ENCODE measurements around the gene MYH11. TPM values are rescaled to one million over a fixed set of nuclear protein-coding genes. Genes with fewer than 3 reads are reported as not detected.

MYH11 gene
- total and polyA plus RNA-seq, 2 of the 13 experiments (the other 11 are each of a cell fraction or from before 2014, with no cell fraction given), result not detected

DNA sequence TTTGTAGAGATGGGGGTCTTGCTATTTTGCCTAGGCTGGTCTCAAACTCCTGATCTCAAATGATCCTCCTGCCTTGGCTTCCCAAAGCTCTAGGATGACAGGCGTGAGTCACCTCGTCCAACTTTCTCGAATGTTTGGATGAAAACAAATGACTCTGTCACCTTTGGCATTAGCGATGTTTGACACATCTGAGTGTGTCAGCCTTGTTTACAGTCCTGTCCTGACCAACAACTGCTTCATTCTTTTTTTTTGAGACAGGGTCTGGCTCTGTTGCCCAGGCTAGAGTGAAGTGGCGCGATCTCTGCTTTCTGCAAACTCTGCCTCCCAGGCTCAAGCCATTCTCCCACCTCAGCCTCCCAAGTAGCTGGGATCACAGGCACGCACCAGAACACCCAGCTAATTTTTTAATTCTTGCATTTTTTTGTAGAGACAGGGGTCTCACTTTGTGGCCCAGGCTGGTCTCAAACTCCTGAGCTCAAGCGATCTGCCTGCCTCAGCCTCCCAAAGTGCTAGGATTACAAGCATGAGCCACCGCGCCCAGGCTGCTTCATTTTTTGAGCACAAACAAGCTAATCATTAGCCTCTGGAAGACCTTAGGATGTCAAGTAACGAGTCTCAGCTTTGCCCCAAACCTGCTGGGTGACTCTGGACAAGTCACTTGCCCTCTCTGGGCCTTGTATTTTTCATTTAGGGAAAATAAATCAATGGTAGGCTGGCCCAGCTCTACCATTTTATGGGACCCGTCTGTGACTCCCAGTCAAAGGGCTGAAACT, 7.4 kb downstream of the MYH11 start (continued):
- TF ChIP-seq AGO1 (IDR thresholded peaks at IDR 0.05; ENCODE audit: low read depth, low read length, poor library complexity, severe bottlenecking) (no peak), ISX (CRISPR knock-in tag; conservative IDR thresholded peaks at IDR 0.05) (no peak), ZBTB33 (CRISPR knock-in tag; IDR thresholded peaks at IDR 0.05) (peak; percentile 37), PHF21A (CRISPR knock-in tag; IDR thresholded peaks at IDR 0.05) (no peak), ZNF768 (CRISPR knock-in tag; IDR thresholded peaks at IDR 0.05) (peak; percentile 84), CREB1 (IDR thresholded peaks at IDR 0.05) (peak; percentile 51; the same call in 1 of the 2 replicates), CREB1 (CRISPR knock-in tag; IDR thresholded peaks at IDR 0.05) (no peak), YY1 (IDR thresholded peaks at IDR 0.05; ENCODE audit: insufficient read depth, insufficient replicate concordance, low read depth, low read length) (no peak), DR1 (CRISPR knock-in tag; IDR thresholded peaks at IDR 0.05) (no peak), SRF (IDR thresholded peaks at IDR 0.05; ENCODE audit: low read depth, low read length) (no peak), ZFP62 (CRISPR knock-in tag; IDR thresholded peaks at IDR 0.05) (no peak), SALL1 (CRISPR knock-in tag; IDR thresholded peaks at IDR 0.05) (0 out of 2 replicates have a peak, but pooled peaks have one; percentile 9), EP300 (IDR thresholded peaks at IDR 0.05; ENCODE audit: low read depth in 2 of 2, low read length in 2 of 2) (no peak), EP300 (CRISPR knock-in tag; IDR thresholded peaks at IDR 0.05; ENCODE audit: borderline replicate concordance) (0 out of 2 replicates have a peak, but pooled peaks have one; percentile 9), TBX3 (IDR thresholded peaks at IDR 0.05; ENCODE audit: borderline replicate concordance) (peak; percentile 42; the same call in 1 of the 2 replicates), POLR2AphosphoS2 (IDR thresholded peaks at IDR 0.05; ENCODE audit: low read depth, low read length) (no peak), ZFP36 (IDR thresholded peaks at IDR 0.05; ENCODE audit: borderline replicate concordance, low read depth, low read length, partially characterized antibody) (no peak), ZEB1 (IDR thresholded peaks at IDR 0.05; ENCODE audit: insufficient replicate concordance, low read depth) (no peak), JUND (CRISPR knock-in tag; IDR thresholded peaks at IDR 0.05) (no peak)
- TF ChIP-seq, protein P1, sequence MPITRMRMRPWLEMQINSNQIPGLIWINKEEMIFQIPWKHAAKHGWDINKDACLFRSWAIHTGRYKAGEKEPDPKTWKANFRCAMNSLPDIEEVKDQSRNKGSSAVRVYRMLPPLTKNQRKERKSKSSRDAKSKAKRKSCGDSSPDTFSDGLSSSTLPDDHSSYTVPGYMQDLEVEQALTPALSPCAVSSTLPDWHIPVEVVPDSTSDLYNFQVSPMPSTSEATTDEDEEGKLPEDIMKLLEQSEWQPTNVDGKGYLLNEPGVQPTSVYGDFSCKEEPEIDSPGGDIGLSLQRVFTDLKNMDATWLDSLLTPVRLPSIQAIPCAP (CRISPR knock-in tag; IDR thresholded peaks at IDR 0.05; ENCODE audit: low read depth), result no peak
- TF ChIP-seq, protein P2, sequence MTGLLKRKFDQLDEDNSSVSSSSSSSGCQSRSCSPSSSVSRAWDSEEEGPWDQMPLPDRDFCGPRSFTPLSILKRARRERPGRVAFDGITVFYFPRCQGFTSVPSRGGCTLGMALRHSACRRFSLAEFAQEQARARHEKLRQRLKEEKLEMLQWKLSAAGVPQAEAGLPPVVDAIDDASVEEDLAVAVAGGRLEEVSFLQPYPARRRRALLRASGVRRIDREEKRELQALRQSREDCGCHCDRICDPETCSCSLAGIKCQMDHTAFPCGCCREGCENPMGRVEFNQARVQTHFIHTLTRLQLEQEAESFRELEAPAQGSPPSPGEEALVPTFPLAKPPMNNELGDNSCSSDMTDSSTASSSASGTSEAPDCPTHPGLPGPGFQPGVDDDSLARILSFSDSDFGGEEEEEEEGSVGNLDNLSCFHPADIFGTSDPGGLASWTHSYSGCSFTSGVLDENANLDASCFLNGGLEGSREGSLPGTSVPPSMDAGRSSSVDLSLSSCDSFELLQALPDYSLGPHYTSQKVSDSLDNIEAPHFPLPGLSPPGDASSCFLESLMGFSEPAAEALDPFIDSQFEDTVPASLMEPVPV (CRISPR knock-in tag; IDR thresholded peaks at IDR 0.05), result no peak

Data from HepG2 (cell line).